ENCODE results near the gene CFP. TPM values are rescaled to one million over a fixed set of nuclear protein-coding genes. Genes with fewer than 3 reads are reported as not detected.

Gene CFP
- total RNA-seq, 4 donors from 2014 or later = 3.0 to 7.6 (median 4.5) TPM

DNA sequence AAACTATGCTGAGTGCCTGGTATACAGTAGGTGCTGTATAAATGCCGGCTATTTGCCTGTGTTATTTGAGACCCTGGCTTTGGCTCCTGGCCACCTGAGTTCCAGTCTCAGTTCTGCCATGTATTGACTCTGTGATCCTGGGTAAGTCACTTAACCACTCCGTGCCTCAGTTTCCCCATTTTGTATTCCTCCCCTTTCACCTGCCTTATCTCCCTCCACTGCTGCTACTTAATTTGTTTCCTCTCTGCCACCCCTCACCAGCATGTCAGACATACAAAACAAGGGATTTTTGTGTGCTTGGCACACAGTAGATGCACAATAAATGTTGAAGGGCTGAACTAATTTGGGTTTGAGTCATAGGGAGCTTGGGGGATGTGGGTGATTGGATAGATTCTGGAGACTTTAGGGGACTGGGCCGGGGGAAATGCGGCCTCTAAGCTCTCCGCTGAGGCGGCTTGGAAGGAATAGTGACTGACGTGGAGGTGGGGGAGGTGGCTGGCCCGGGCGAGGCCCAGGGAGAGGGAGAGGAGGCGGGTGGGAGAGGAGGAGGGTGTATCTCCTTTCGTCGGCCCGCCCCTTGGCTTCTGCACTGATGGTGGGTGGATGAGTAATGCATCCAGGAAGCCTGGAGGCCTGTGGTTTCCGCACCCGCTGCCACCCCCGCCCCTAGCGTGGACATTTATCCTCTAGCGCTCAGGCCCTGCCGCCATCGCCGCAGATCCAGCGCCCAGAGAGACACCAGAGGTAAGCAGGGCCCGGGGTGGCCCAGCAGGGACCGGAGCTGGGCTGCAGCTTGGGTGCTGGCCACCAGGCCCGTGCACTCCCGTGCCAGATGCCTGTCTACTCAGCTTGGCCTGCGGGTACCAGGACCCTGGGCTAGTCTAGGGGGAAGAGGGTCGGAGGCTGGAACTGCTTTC is 47.7 kb downstream of the CFP start, which contains the start of gene TIMP1:
Gene TIMP1, plus strand, starts transcription at position 706 of the 917 bp plus-strand sequence. CDS start 980 bp downstream, outside the sequence.
- no peak for TF ChIP-seq POLR2A (IDR thresholded peaks at IDR 0.05)
- TF ChIP-seq, protein P1, sequence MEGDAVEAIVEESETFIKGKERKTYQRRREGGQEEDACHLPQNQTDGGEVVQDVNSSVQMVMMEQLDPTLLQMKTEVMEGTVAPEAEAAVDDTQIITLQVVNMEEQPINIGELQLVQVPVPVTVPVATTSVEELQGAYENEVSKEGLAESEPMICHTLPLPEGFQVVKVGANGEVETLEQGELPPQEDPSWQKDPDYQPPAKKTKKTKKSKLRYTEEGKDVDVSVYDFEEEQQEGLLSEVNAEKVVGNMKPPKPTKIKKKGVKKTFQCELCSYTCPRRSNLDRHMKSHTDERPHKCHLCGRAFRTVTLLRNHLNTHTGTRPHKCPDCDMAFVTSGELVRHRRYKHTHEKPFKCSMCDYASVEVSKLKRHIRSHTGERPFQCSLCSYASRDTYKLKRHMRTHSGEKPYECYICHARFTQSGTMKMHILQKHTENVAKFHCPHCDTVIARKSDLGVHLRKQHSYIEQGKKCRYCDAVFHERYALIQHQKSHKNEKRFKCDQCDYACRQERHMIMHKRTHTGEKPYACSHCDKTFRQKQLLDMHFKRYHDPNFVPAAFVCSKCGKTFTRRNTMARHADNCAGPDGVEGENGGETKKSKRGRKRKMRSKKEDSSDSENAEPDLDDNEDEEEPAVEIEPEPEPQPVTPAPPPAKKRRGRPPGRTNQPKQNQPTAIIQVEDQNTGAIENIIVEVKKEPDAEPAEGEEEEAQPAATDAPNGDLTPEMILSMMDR (IDR thresholded peaks at IDR 0.05) = no peak
- 6 to 37% methylated on average over 16 to 28 of the region's 28 CpGs for WGBS, 2 donors
- H3K4me3 ChIP-seq (ENCODE audit: low read depth, poor library complexity, severe bottlenecking) = no peak within 1 kb of the TSS
- intact Hi-C loops (cut with DNase I; ENCODE audit: low total_unique reads) = no loop called here
- peak; percentile 86 to 97 for DNase-seq (ENCODE audit: low spot score in 2 of 2)

DNA sequence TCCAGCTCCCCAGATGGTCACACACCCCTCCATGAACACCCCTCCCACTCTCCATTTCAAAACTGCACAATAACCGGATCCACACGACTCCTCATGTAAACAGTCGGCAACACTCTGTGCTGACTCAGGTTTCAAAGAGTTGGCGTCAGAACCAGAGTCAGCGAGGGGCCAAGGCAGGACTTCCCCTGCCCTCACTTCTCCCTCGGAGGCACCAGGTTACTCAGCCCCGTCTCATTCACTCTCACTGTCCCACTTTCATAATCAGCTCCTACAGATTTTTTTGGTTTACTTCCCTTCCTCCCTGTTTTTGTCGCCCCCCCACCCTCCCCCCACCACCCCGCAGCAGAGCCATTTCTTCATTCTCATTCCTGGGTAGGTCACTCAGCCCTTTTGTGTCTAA is 50.2 kb downstream of the CFP start:
- 49 to 53% methylated on average over 7 to 9 of the region's 9 CpGs for whole genome bisulfite sequencing, 2 donors
- no peak overlapping the region for H3K4me3 ChIP-seq (ENCODE audit: low read depth, poor library complexity, severe bottlenecking)
- DNase-seq (ENCODE audit: low spot score in 2 of 2) = no peak
- intact Hi-C loops (cut with DNase I; ENCODE audit: low total_unique reads) = no loop called here
- TF ChIP-seq POLR2A (IDR thresholded peaks at IDR 0.05) = no peak

DNA sequence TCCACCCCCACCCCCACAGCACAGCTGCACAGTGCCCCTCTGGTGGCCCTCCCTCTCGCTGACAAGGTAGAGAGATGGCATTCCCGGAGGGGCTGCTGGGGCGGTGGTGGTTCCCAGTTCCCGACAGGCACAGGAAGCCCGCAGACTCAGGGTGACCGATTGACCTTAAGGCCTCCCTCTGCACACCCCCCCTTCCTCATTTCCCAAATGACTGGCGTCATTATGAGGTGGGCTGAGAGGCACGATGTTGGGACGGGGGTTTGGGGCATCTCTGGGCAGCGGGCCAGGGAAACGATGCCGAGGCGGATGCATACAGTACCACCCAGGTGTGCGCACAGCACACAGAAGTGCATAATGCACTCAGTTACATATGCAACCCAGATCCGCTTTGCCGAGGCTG is 51.0 kb downstream of the CFP start:
- WGBS, 2 donors = 27 to 54% methylated on average over 11 to 16 of the region's 16 CpGs
- no peak for DNase-seq (ENCODE audit: low spot score in 2 of 2)
- no peak for TF ChIP-seq POLR2A (IDR thresholded peaks at IDR 0.05)
- TF ChIP-seq, protein P1 (IDR thresholded peaks at IDR 0.05) = no peak
- no peak overlapping the region for H3K4me3 ChIP-seq (ENCODE audit: low read depth, poor library complexity, severe bottlenecking)
- intact Hi-C loops (cut with DNase I; ENCODE audit: low total_unique reads) = no loop called here

DNA sequence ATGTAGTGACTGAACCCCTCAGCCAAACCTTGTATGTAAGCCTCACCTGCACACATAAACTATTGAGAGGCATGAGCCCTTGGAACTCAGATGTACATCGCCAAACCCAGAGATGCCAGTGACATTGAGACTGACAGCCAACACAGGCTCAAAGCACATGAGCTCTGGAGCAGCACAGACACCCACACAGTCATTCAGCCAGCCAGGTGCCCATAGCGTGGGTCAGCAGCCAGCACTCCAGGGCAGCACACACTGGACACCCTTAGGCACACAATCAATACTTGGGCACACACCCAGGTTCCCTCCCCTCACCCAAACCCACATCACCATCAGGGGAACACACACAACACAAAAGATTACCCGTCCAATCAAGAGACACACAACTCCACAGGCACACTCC is 51.8 kb downstream of the CFP start:
- TF ChIP-seq POLR2A (IDR thresholded peaks at IDR 0.05) = no peak
- 72 to 75% methylated on average over 2 to 3 of the region's 3 CpGs for WGBS, 2 donors
- intact Hi-C loops (cut with DNase I; ENCODE audit: low total_unique reads) = no loop called here
- H3K4me3 ChIP-seq (ENCODE audit: low read depth, poor library complexity, severe bottlenecking) = no peak overlapping the region
- no peak for DNase-seq (ENCODE audit: low spot score in 2 of 2)

DNA sequence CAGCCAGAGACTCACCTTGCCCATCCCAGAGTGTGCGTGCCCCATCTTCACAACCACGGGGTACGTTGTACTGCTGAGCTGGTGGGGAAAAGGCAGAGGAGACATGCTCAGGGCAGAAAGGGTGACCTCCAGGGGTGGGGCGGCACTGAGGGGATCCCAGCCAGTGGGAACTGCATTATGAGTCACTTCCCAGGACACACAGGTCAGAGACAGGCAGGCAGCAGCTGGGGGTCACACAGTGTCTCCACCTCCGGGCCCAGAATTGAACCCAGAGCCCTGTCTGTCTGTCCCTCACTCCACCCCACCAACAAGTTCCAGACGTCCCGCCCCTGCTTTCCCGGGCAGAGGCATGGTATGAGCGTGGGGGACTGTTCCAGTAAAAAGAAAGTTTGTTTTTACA is 52.3 kb downstream of the CFP start:
- H3K4me3 ChIP-seq (ENCODE audit: low read depth, poor library complexity, severe bottlenecking) = no peak overlapping the region
- TF ChIP-seq POLR2A (IDR thresholded peaks at IDR 0.05) = no peak
- TF ChIP-seq, protein P1 (IDR thresholded peaks at IDR 0.05) = no peak
- no peak for DNase-seq (ENCODE audit: low spot score in 2 of 2)
- WGBS, 2 donors = 42 to 60% methylated on average over 7 to 9 of the region's 9 CpGs
- intact Hi-C loops (cut with DNase I; ENCODE audit: low total_unique reads) = no loop called here

DNA sequence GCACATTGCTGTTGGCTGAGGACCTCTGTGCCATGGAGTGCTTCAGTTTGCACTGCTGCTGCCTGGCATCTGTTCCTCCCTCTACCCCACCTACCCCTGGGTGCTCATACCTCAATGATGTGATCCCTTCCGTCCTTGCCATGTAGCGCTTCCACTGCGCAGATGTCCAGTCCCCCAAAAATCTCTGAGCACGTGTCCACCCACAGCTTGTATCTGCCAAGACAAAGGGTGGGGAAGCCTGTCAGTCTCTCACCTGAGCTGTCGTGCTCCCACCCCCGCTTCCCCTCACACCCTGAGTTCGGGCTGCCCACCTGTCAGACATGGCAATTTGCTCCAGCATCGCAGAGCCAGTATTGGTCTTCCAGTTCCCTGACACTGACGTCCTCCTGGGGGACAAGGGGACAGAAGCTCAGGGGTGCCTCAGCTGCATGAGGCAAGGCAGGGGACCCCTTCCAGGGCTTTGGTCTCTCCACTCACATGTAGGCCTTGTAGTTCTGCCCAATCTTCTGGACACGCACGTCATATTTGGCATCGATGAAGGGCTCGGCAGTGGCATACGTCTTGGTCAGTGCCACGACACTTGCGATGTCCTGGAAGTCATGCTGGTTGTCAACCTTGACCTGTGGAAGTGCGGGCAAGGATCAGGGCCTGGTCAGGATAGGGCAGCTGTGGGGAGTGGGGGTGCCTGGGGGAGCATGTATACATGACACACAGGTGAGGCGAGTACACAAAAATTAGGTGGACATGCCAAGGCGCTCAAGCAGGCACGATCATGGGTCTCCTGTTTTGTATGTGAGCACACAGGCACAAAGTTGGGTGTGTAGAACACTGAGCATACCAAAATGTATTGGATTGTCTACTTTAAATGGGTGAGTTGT is 53.5 kb downstream of the CFP start:
- no peak overlapping the region for H3K4me3 ChIP-seq (ENCODE audit: low read depth, poor library complexity, severe bottlenecking)
- intact Hi-C loops (cut with DNase I; ENCODE audit: low total_unique reads) = no loop called here
- DNase-seq (ENCODE audit: low spot score in 2 of 2) = no peak
- WGBS, 2 donors = 91 to 95% methylated on average over 20 of the region's 20 CpGs
- TF ChIP-seq POLR2A (IDR thresholded peaks at IDR 0.05) = no peak
- TF ChIP-seq, protein P1 (IDR thresholded peaks at IDR 0.05) = no peak
